OCI-M1 (cell line): ENCODE results near the gene ENO2.

Experiments
- DNase-seq: peaks from one replicate; lab custom pipeline; 2025; lab: John Stamatoyannopoulos, UW

The ENO2 gene

GRCh38 chr12:6948873-6949594 lies 34.7 kb downstream of the ENO2 start:
- DNase-seq = no peak

DNA sequence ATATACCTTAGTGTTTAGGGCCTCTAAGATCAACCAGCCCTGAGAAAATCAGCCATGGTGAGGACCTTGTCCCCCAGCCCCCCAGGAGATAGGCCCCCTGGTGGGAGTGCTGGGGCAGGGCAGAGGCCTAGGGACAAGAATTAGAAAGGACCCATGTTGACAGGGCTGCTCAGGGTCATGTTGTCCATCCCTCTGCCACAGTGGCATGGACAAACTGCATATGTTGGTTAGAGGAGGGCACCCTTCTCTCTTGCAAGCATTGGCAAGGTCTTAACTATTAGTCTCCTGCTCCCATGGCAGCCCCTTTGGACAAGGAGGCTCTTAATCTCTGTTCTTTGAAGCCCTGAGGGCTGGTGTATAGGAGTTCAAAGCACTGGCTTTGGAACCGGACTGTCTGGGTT lies 36.0 kb downstream of the ENO2 start:
- DNase-seq = peak; percentile 58

GRCh38 chr12:6950811-6951540 lies 36.6 kb downstream of the ENO2 start, which contains the start of gene PTPN6:
PTPN6 (plus strand) TSS chr12:6951356; CDS start chr12:6951513, 157 bp downstream.
- DNase-seq = peak; percentile 74

- peak; percentile 31 for DNase-seq
These were observed 37.3 kb downstream of the ENO2 start for GRCh38 chr12:6951551-6952120.

GRCh38 chr12:6952121-6952862 lies 37.9 kb downstream of the ENO2 start:
- DNase-seq = peak; percentile 61

DNA sequence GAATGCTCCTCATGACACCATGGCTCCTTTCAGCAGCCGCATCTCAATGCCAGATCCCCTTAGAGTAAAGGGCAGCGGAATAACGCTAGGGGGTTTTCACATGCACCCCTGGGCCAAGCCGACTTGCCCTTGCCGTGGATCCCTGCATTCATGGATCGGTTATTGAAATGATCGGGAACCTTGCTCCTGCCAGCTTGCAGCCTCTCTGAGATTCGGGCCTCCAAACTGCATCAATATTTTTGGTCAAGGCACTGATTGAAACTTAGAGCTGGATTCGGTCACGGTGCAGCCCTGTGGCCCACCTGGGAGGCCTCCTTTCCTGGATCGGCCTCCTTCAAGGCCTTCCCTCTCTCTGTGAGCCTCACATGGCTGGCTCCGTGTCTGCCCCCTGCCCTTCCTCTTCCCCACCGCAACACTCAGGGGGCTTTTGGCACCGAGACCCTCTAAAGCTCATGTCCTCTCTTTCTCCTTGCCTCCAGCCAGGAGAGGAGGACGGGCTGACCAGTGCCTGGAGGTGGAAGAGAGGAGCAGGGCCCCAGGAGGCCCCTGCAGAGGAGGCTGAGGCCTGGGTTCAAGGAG lies 38.6 kb downstream of the ENO2 start:
- DNase-seq = no peak

- peak; percentile 95 for DNase-seq
These were observed 39.3 kb downstream of the ENO2 start for GRCh38 chr12:6953442-6954315.

- no peak for DNase-seq
These were observed 40.1 kb downstream of the ENO2 start for GRCh38 chr12:6954316-6955107.

- no peak for DNase-seq
These were observed 41.0 kb downstream of the ENO2 start for GRCh38 chr12:6955108-6956020.

DNA sequence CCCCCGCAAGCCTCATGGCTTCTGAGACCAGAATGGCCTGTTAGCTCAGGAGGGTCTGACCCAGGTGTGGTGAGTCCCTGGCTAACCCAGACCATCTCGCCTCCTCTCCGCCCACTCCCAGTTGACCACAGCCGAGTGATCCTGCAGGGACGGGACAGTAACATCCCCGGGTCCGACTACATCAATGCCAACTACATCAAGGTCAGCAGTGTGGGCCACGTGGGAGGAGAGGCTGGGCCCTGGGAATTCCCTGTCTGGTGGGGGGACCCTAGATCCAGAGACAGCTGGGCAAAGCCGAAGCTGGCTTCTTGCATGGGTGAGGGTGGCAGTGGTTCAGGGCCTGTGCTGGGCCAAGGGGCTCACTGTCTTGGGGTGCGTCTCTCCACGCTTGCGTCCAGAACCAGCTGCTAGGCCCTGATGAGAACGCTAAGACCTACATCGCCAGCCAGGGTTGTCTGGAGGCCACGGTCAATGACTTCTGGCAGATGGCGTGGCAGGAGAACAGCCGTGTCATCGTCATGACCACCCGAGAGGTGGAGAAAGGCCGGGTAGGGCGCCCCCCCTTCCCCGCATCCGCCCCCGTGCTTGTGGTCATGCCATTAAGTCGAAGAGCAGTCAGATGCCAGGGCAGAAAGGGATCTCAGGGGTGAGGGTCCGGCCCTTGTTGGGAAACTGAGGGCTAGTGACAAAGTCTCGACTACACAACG lies 41.8 kb downstream of the ENO2 start:
- no peak for DNase-seq

DNA sequence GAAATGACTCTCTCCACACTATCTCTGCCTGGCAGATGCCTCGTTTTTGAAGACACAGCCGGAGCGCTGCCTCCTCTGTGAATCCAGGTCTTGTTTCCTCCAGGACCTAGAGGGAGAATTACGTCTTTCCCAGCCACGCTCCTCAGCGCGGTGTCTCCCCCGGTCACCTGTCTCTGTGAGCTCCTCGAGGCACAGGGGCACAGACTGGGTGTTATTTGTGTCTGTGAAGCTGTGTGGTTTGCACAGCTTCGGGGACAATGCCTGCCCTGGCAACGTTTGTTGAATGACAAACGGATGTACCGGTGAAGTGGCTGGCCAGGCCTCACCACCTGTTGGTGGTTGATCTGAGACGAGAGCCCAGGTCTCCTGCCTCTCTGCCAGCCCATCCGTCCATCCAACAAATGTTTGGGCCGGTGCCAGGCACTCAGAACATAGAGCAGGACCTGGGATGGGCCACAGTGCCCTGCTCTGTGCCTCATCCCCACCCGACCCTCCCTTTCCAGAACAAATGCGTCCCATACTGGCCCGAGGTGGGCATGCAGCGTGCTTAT lies 42.8 kb downstream of the ENO2 start:
- DNase-seq = no peak

DNA sequence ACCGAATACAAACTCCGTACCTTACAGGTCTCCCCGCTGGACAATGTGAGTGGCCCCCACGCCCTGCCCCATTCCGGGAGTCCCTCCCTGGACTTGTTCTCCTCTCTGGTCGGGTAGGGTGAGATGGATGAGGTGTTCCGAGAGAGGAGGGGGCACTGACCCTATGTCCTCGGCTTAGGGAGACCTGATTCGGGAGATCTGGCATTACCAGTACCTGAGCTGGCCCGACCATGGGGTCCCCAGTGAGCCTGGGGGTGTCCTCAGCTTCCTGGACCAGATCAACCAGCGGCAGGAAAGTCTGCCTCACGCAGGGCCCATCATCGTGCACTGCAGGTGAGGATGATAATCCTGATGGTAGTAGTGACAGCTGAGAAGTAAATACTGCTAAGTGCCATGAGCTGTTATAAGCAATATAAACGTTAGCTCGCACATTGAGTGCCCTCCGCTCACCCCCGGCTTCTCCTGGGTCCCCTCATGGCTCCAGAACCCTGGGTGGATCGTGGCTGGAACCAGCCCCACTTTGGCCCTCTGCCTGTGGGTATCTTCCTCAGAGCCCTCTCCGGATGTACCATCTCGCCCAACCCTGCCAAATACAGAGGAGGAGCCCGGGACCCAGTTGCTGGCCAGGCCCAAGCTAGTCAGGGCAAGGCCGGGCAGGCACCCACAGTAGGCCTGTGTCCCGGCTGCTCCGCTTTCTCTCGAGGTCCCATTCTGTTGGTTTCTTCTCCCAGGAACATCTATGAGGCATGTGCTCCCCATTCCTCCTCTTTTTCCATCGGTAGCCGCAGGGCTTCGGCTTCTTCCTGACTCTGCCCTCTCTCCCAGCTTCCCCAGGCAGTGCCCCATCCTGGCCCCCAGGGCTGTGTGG lies 43.6 kb downstream of the ENO2 start:
- DNase-seq = no peak

DNA sequence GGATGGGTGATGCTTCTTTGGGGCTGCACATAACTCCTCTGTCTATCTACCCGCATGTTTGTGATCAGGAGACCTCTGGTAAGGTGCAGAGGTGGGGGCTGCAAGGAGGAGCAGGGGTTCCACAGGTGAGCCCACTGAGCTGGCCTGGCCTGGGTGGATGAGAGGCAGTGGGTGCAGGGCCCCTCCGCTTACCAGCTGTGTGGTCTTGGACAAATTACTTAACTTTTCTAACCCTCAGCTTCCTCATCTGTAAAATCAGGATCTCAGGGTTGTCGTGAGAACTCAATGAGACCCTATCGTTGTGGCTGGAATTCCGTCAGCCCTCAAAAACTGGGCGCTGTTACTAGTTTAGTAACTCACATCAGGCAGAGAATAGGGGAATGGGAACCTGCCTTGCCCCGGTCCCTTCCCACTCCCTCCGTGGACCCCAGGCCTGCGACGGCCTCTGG lies 44.3 kb downstream of the ENO2 start:
- no peak for DNase-seq

GRCh38 chr12:6959058-6959804 lies 44.9 kb downstream of the ENO2 start:
- no peak for DNase-seq

DNA sequence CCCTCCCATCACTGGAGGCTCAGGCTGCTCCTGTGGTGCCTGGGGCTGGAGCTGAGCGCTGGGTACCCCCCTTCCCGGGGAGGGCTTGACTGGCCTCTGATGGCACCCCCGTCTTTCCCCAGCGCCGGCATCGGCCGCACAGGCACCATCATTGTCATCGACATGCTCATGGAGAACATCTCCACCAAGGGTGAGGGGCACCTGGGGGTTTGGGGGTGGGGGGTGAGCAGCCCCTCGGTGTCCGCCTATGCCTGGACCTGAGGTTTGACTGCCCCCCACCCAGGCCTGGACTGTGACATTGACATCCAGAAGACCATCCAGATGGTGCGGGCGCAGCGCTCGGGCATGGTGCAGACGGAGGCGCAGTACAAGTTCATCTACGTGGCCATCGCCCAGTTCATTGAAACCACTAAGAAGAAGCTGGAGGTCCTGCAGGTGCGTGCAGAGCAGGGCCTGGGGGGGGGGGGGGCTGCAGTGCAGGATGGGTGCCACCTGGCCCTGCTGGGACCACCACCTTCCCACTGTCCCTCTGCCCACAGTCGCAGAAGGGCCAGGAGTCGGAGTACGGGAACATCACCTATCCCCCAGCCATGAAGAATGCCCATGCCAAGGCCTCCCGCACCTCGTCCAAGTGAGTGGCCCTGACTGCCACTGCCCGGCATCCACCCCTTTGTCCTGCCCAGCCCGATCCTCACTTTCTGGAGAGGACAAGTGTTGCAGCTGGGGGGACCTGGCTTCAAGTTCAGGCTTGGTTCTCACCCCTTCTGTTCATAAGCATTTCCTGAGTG lies 45.6 kb downstream of the ENO2 start:
- no peak for DNase-seq
